A549 (cell line): Measurements from ENCODE around the gene DHDH. TPM values are rescaled to one million over a fixed set of nuclear protein-coding genes. Genes with fewer than 3 reads are reported as not detected.

Source experiments
- ATAC-seq, 2 experiments: fragments of 200-7000 bp in 1 of 2; fragments of >200 bp in 1 of 2; cut with Nextera tagmentation in 1 of 2; cut with Tn5 transposase in 1 of 2; 3 replicates each; pipeline versions ENCODE4 v1.8.0 to v1.9.1; 2018 to 2020; ENCODE audit warnings: mild to moderate bottlenecking in 1 of 2, moderate library complexity in 1 of 2
- CTCF ChIA-PET: fragments of 300-600 bp; sonication (Branson Sonifier 250); formaldehyde crosslinking; extraction: SDS; loops from one replicate; lab custom pipeline; 2021; ENCODE audit warnings: antibody characterized with exemption, inconsistent platforms; lab: Yijun Ruan, JAX
- POLR2A ChIA-PET: fragments of 350-600 bp; formaldehyde crosslinking; extraction: SDS; loops from one replicate; lab custom pipeline; 2021; ENCODE audit warnings: antibody characterized with exemption, inconsistent platforms; lab: Yijun Ruan, JAX
- DNase-seq, 2 experiments: peaks; one replicate each; pipeline versions ENCODE4 v3.0.0 to v3.0.0-alpha.2; 2011 to 2016; ENCODE audit warnings: low read depth in 1 of 2, low spot score in 1 of 2
- FAIRE-seq: peaks from 2 replicates; lab custom pipeline; 2011; peaks lifted over from hg19 to GRCh38; lab: Jason Lieb, UNC
- H3K27ac ChIP-seq, 2 experiments: fragments of >200 bp; sonication (Bioruptor Twin); formaldehyde crosslinking; 3 replicates each; pipeline ENCODE4 v1.5.1; 2016 to 2017
- H3K4me1 ChIP-seq: fragments of >200 bp; sonication (Bioruptor Twin); formaldehyde crosslinking; 3 replicates; pipeline ENCODE4 v1.6.1; 2016
- H3K4me2 ChIP-seq: fragments of >200 bp; sonication (Bioruptor Twin); formaldehyde crosslinking; 3 replicates; pipeline ENCODE4 v1.6.1; 2016
- H3K4me3 ChIP-seq: fragments of >200 bp; sonication (Bioruptor Twin); formaldehyde crosslinking; 3 replicates; pipeline ENCODE4 v1.5.1; 2016
- H3K9me3 ChIP-seq: fragments of >200 bp; sonication (Bioruptor Twin); formaldehyde crosslinking; 3 replicates; pipeline ENCODE4 v1.6.1; 2016
- ATOH8 ChIP-seq: fragments of 250-450 bp; sonication (Bioruptor Pico); IDR thresholded peaks from 2 replicates; pipeline ENCODE4 v1.5.0; 2020; ENCODE audit warnings: low read depth, mild to moderate bottlenecking, moderate library complexity
- BHLHE40 ChIP-seq: IDR thresholded peaks from 2 replicates; pipeline ENCODE4 v1.6.1; 2012; ENCODE audit warnings: low read depth, low read length, inconsistent platforms
- CBX2 ChIP-seq: fragments of 200-600 bp; sonication (generic); IDR thresholded peaks from 2 replicates; pipeline ENCODE4 v1.6.1; 2016; ENCODE audit warnings: low read depth, mild to moderate bottlenecking, borderline replicate concordance
- CBX8 ChIP-seq: fragments of 200-600 bp; sonication (generic); IDR thresholded peaks from 2 replicates; pipeline ENCODE4 v1.6.1; 2016
- CEBPB ChIP-seq, 2 experiments: fragments of >200 bp in 1 of 2; sonication (Bioruptor Twin) in 1 of 2; formaldehyde crosslinking in 1 of 2; IDR thresholded peaks; 2 replicates each; pipeline ENCODE4 v1.6.1; 2012 to 2016
- CHD4 ChIP-seq: fragments of 200-600 bp; sonication (generic); IDR thresholded peaks from 2 replicates; pipeline ENCODE4 v1.6.1; 2016; ENCODE audit warnings: antibody characterized with exemption, mild to moderate bottlenecking, borderline replicate concordance
- CTCF ChIP-seq: fragments of >200 bp; sonication (Bioruptor Twin); formaldehyde crosslinking; IDR thresholded peaks from 3 replicates; pipeline ENCODE4 v1.5.1; 2016
- ELK1 ChIP-seq: fragments of 150-350 bp; IDR thresholded peaks from 2 replicates; pipeline ENCODE4 v1.6.1; 2014; ENCODE audit warnings: low read depth, mild to moderate bottlenecking, low read length
- EP300 ChIP-seq, 2 experiments: fragments of >200 bp; sonication (Bioruptor Twin); formaldehyde crosslinking; IDR thresholded peaks; 2 replicates in 1 of 2; 3 replicates in 1 of 2; pipeline ENCODE4 v1.6.1; 2016 to 2017
- ESRRA ChIP-seq: fragments of 150-350 bp; IDR thresholded peaks from 2 replicates; pipeline ENCODE4 v1.6.1; 2014; ENCODE audit warnings: mild to moderate bottlenecking, low read length, borderline replicate concordance
- FOSB ChIP-seq: fragments of 250-450 bp; sonication (Bioruptor Pico); IDR thresholded peaks from 2 replicates; pipeline ENCODE4 v1.5.0; 2020; ENCODE audit warnings: mild to moderate bottlenecking, moderate library complexity
- FOSL2 ChIP-seq, 2 experiments: fragments of 450-650 bp in 1 of 2; fragments of >200 bp in 1 of 2; sonication (Bioruptor Twin) in 1 of 2; formaldehyde crosslinking; IDR thresholded peaks; 2 replicates each; pipeline versions ENCODE4 v1.5.0 to v1.6.1; 2016 to 2020; ENCODE audit warnings: mild to moderate bottlenecking in 1 of 2, moderate library complexity in 1 of 2
- FOXS1 ChIP-seq: fragments of 250-450 bp; sonication (Bioruptor Pico); IDR thresholded peaks from 2 replicates; pipeline ENCODE4 v1.5.0; 2020; ENCODE audit warnings: mild to moderate bottlenecking, moderate library complexity
- HOXB5 ChIP-seq: fragments of 250-450 bp; sonication (Bioruptor Pico); IDR thresholded peaks from 2 replicates; pipeline ENCODE4 v1.5.0; 2020; ENCODE audit warnings: mild to moderate bottlenecking, moderate library complexity
- JUN ChIP-seq, 2 experiments: fragments of >200 bp; sonication (Bioruptor Twin); formaldehyde crosslinking; IDR thresholded peaks; 2 replicates in 1 of 2; 3 replicates in 1 of 2; pipeline ENCODE4 v1.6.1; 2016 to 2017
- JUNB ChIP-seq: fragments of >200 bp; sonication (Bioruptor Twin); formaldehyde crosslinking; IDR thresholded peaks from 2 replicates; pipeline ENCODE4 v1.6.1; 2016
- MYC ChIP-seq: IDR thresholded peaks from 2 replicates; pipeline ENCODE4 v1.6.1; 2012; ENCODE audit warnings: mild to moderate bottlenecking, inconsistent platforms, low read length, improper control_type of control experiment, borderline replicate concordance
- NFE2L2 ChIP-seq: fragments of 150-350 bp; conservative IDR thresholded peaks from 2 replicates; pipeline ENCODE4 v1.6.1; 2014; ENCODE audit warnings: low read length
- PBX3 ChIP-seq: IDR thresholded peaks from 2 replicates; pipeline ENCODE4 v1.6.1; 2012
- PHF8 ChIP-seq: fragments of 200-600 bp; sonication (generic); IDR thresholded peaks from 2 replicates; pipeline ENCODE4 v1.6.1; 2016; ENCODE audit warnings: low read depth, mild to moderate bottlenecking, antibody characterized with exemption, moderate library complexity, borderline replicate concordance
- POLR2A ChIP-seq: IDR thresholded peaks from 2 replicates; pipeline ENCODE4 v1.6.1; 2012; ENCODE audit warnings: mild to moderate bottlenecking, low read length
- RARB ChIP-seq: fragments of 250-450 bp; sonication (Bioruptor Pico); IDR thresholded peaks from 2 replicates; pipeline ENCODE4 v1.8.0; 2021; ENCODE audit warnings: mild to moderate bottlenecking, moderate library complexity
- REST ChIP-seq: fragments of 200-600 bp; sonication (generic); IDR thresholded peaks from 2 replicates; pipeline ENCODE4 v1.6.1; 2016; ENCODE audit warnings: antibody characterized with exemption, mild to moderate bottlenecking, moderate library complexity
- SREBF2 ChIP-seq: fragments of 450-650 bp; IDR thresholded peaks from 2 replicates; pipeline ENCODE4 v1.6.1; 2014; ENCODE audit warnings: mild to moderate bottlenecking, moderate library complexity
- TFCP2L1 ChIP-seq: fragments of 250-450 bp; sonication (Bioruptor Pico); IDR thresholded peaks from 2 replicates; pipeline ENCODE4 v1.5.0; 2021; ENCODE audit warnings: mild to moderate bottlenecking
- USF2 ChIP-seq: fragments of 450-650 bp; IDR thresholded peaks from 2 replicates; pipeline ENCODE4 v1.6.1; 2014; ENCODE audit warnings: antibody characterized with exemption
- ZFP36 ChIP-seq: fragments of 450-650 bp; IDR thresholded peaks from 2 replicates; pipeline ENCODE4 v1.6.1; 2014; ENCODE audit warnings: borderline replicate concordance; ENCODE audit not compliant: partially characterized antibody
- ZNF302 ChIP-seq: fragments of 250-450 bp; sonication (Bioruptor Pico); IDR thresholded peaks from 2 replicates; pipeline ENCODE4 v1.9.0; 2021; ENCODE audit warnings: inconsistent platforms, mild to moderate bottlenecking, moderate library complexity
- ZSCAN20 ChIP-seq: fragments of 250-450 bp; sonication (Bioruptor Pico); IDR thresholded peaks from 2 replicates; pipeline ENCODE4 v1.8.0; 2022; ENCODE audit warnings: mild to moderate bottlenecking, moderate library complexity
- WGBS: methylation state at CpG from one replicate; pipeline ENCODE4 v1.1.6; 2017; ENCODE audit errors: missing lambda C conversion rate; 5-methylcytosine and 5-hydroxymethylcytosine counted together
- polyA plus RNA-seq, 4 experiments: library from polyadenylated mRNA; depleted of rRNA in 3 of 4; stranded (reverse); fragments of >200 nt; fragmentation: RNase III in 1 of 4; extraction: RNeasy Plus Mini Kit Qiagen cat#74134 plus additional on column Dnase treatment in 1 of 4; gene quantifications; 2 replicates in 3 of 4; 3 replicates in 1 of 4; pipeline ENCODE4 v1.2.3, GENCODE V29; 2011 to 2017

The DHDH gene
- polyA plus RNA-seq, 2 of the 4 experiments (the other 2 are of a cell fraction), result 0.78 to 1.2 TPM

- peaks cover 46% of the 10 kb centered on the region for H3K4me1 ChIP-seq
- DNase-seq, result peak; percentile 60 to 92
- WGBS, result 11% methylated on average over 14 of the region's 14 CpGs
- no peaks in the 10 kb centered on the region for H3K9me3 ChIP-seq
- peak; percentile 1 to 11; a peak in 5 of 6 replicates for ATAC-seq
- peak overlapping the region; percentile 66 for H3K4me3 ChIP-seq
- FAIRE-seq, result peak; percentile 70
- H3K4me2 ChIP-seq, result peak overlapping the region; percentile 95
- CTCF ChIA-PET, result interaction anchor here (0.7 to 18.4 kb wide), 14 partner anchors 9 to 185 kb away, joined by 3 to 332 read pairs (median 5); partner anchors contain the start of genes BCAT2, GYS1, HSD17B14 and NUCB1
- peak overlapping the region; percentile 92 to 96 for H3K27ac ChIP-seq
- POLR2A ChIA-PET, result interaction anchor here (0.6 to 9.6 kb wide), 12 partner anchors 9 to 485 kb away, joined by 3 to 175 read pairs (median 7); partner anchors contain the start of genes BAX, DHDH, GYS1 and NUCB1
- TF ChIP-seq USF2, result peak; percentile 84
- peak; percentile 99; a peak in 4 of 5 replicates for TF ChIP-seq JUN (IDR thresholded peaks at IDR 0.05)
- peak; percentile 18 for TF ChIP-seq NFE2L2
- no peak for TF ChIP-seq ZFP36
- TF ChIP-seq EP300 (IDR thresholded peaks at IDR 0.05), result 0 out of 5 replicates have a peak, but pooled peaks of 1 of the 2 experiments have one; percentile 33
- no peak for TF ChIP-seq ELK1
- TF ChIP-seq BHLHE40, result no peak
- TF ChIP-seq MYC, result no peak
- TF ChIP-seq FOSL2 (IDR thresholded peaks at IDR 0.05), result no peak
- TF ChIP-seq FOSL2 (CRISPR knock-in tag; IDR thresholded peaks at IDR 0.05), result peak; percentile 33
- TF ChIP-seq CTCF, result no peak
- peak; percentile 6; the same call in 1 of the 2 replicates for TF ChIP-seq ZSCAN20 (CRISPR knock-in tag)
- TF ChIP-seq CEBPB (IDR thresholded peaks at IDR 0.05), result peak in 1 of 2 experiments; percentile 2; a peak in 2 of 4 replicates
- no peak for TF ChIP-seq CHD4
- peak; percentile 74 for TF ChIP-seq POLR2A
- TF ChIP-seq RARB (CRISPR knock-in tag), result peak; percentile 91
- no peak for TF ChIP-seq CBX8
- TF ChIP-seq TFCP2L1 (CRISPR knock-in tag), result peak; percentile 97
- 0 out of 2 replicates have a peak, but pooled peaks have one; percentile 39 for TF ChIP-seq FOXS1 (CRISPR knock-in tag)
- TF ChIP-seq JUNB, result no peak
- TF ChIP-seq ATOH8 (CRISPR knock-in tag), result peak; percentile 90
- no peak for TF ChIP-seq CBX2
- 0 out of 2 replicates have a peak, but pooled peaks have one; percentile 26 for TF ChIP-seq REST
- TF ChIP-seq PHF8, result no peak
- no peak for TF ChIP-seq ZNF302 (CRISPR knock-in tag)
- peak; percentile 95 for TF ChIP-seq PBX3
- peak; percentile 98 for TF ChIP-seq FOSB
- no peak for TF ChIP-seq SREBF2
- TF ChIP-seq HOXB5 (CRISPR knock-in tag), result peak; percentile 38; the same call in 1 of the 2 replicates
- TF ChIP-seq ESRRA, result no peak
Observed at GRCh38 chr19:48967346-48968178, 34.1 kb downstream of the DHDH start.
